CD4-positive, alpha-beta T cell (primary cell): ENCODE measurements around the gene SELENOM. TPM values are rescaled to one million over a fixed set of nuclear protein-coding genes. Genes with fewer than 3 reads are reported as not detected.

Experiments used
- ATAC-seq: fragments of 200-7000 bp; cut with Tn5 transposase; one replicate; pipeline ENCODE4 v1.10.0; 2022; ENCODE audit warnings: mild to moderate bottlenecking; ENCODE audit not compliant: poor library complexity
- CTCF ChIA-PET: fragments of 350-600 bp; sonication (Branson Sonifier 250); formaldehyde crosslinking; loops from one replicate; lab custom pipeline; 2021; ENCODE audit warnings: antibody characterized with exemption, inconsistent platforms; lab: Charles Lee
- POLR2A ChIA-PET: fragments of 350-600 bp; sonication (Branson Sonifier 250); formaldehyde crosslinking; loops from one replicate; lab custom pipeline; 2021; ENCODE audit warnings: antibody characterized with exemption, inconsistent platforms; lab: Charles Lee
- DNase-seq, 14 experiments: peaks; one replicate each; pipeline ENCODE4 v3.0.0-alpha.2; 2013 to 2020; ENCODE audit warnings: mixed read lengths in 2 of 14
- H3K27ac ChIP-seq, 2 donors: one replicate each; pipeline versions ENCODE4 v1.5.1 to v1.7.0; 2013; ENCODE audit warnings: low read length in 2 of 2, low read depth in 1 of 2, mild to moderate bottlenecking in 1 of 2
- H3K27me3 ChIP-seq, 2 experiments: 1 replicate in 1 of 2; 2 replicates in 1 of 2; pipeline versions ENCODE4 v1.6.1 to v1.7.0; 2013; ENCODE audit warnings: low read length in 2 of 2, control low read depth in 1 of 2, mild to moderate bottlenecking in 1 of 2, moderate library complexity in 1 of 2; ENCODE audit not compliant: insufficient read depth in 2 of 2, control insufficient read depth in 1 of 2
- H3K36me3 ChIP-seq: one replicate; pipeline ENCODE4 v1.6.1; 2013; ENCODE audit warnings: low read length, control low read depth; ENCODE audit not compliant: insufficient read depth
- H3K4me1 ChIP-seq: one replicate; pipeline ENCODE4 v1.6.1; 2013; ENCODE audit warnings: low read length, control low read depth; ENCODE audit not compliant: insufficient read depth
- H3K4me3 ChIP-seq: one replicate; pipeline ENCODE4 v1.5.1; 2013; ENCODE audit warnings: mild to moderate bottlenecking, low read length, moderate library complexity
- H3K9me3 ChIP-seq, 2 experiments: 1 replicate in 1 of 2; 2 replicates in 1 of 2; pipeline versions ENCODE4 v1.6.1 to v1.7.0; 2013; ENCODE audit warnings: low read length in 2 of 2, mild to moderate bottlenecking in 2 of 2, control low read depth in 1 of 2, moderate library complexity in 1 of 2; ENCODE audit not compliant: control insufficient read depth in 1 of 2, insufficient read depth in 1 of 2
- H3K27ac Mint-ChIP-seq: one replicate; pipeline ENCODE4 v1.8.0; 2020; ENCODE audit warnings: mixed read lengths
- H3K27me3 Mint-ChIP-seq: one replicate; pipeline ENCODE4 v1.8.0; 2021; ENCODE audit warnings: mixed read lengths
- H3K36me3 Mint-ChIP-seq: one replicate; pipeline ENCODE4 v1.8.0; 2021; ENCODE audit warnings: low read depth, mixed read lengths
- H3K4me1 Mint-ChIP-seq: one replicate; pipeline ENCODE4 v1.8.0; 2021; ENCODE audit warnings: low read depth, mixed read lengths
- H3K4me3 Mint-ChIP-seq: one replicate; pipeline ENCODE4 v1.8.0; 2020; ENCODE audit warnings: mild to moderate bottlenecking, mixed read lengths
- H3K9me3 Mint-ChIP-seq: one replicate; pipeline ENCODE4 v1.8.0; 2020; ENCODE audit warnings: mixed read lengths
- CTCF ChIP-seq: fragments of 200-600 bp; IDR thresholded peaks from one replicate; pipeline ENCODE4 v1.8.0; 2022; ENCODE audit warnings: antibody characterized with exemption, mild to moderate bottlenecking
- intact Hi-C, 2 experiments: fragments of 100-400 bp; cut with DNase I in 1 of 2; cut with micrococcal nuclease in 1 of 2; formaldehyde crosslinking; loops; one replicate each; pipeline versions ENCODE4 v1.15.1 to v1.9.0; 2023 to 2025; cut with DNase I, micrococcal nuclease
- total RNA-seq, 174 experiments: library from RNA in 2 of 174; stranded (reverse) in 2 of 174; gene quantifications; one replicate each; pipeline ENCODE4 v1.2.3 and lab custom pipeline; 2021 to 2026

The SELENOM gene
- total RNA-seq, 2 experiments from 2014 or later, result 78.0 to 82.4 TPM

GRCh38 chr22:31122196-31122531 is 14.8 kb upstream of the SELENOM start:
- H3K4me3 Mint-ChIP-seq, result no peak overlapping the region
- ATAC-seq, result no peak
- POLR2A ChIA-PET, result no interaction called here

DNA sequence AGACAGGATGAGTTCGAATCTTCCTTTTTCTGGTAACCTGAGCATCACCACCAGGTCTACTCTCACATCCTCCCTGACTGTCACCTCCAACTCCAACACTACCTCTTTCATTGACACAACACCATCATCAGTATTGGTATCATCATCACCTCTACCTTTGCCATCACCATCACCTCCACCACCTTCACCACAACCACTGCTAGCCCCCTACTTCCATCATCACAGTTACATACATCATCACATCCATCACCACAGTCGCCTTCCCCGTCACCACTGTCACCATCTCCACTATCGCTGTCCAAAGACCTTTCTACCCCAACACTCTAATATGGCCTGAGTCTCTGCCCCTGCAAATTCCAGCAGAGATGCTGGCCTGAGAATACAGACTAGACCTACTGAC is 14.0 kb upstream of the SELENOM start:
- Mint-ChIP-seq H3K27me3 (peaks cover 3% of the 10 kb centered on the region), H3K9me3 (no peaks in the 10 kb centered on the region), H3K4me1 (no peaks in the 10 kb centered on the region), H3K27ac (no peak overlapping the region), H3K36me3 (no peaks in the 10 kb centered on the region), H3K4me3 (no peak overlapping the region)
- Histone ChIP-seq H3K9me3 (no peaks in the 10 kb centered on the region), H3K4me1 (no peaks in the 10 kb centered on the region), H3K36me3 (no peaks in the 10 kb centered on the region), H3K27ac (no peak overlapping the region), H3K27me3 (no peaks in the 10 kb centered on the region), H3K4me3 (no peak overlapping the region)
- no peak for TF ChIP-seq CTCF
- intact Hi-C loops, result no loop called here
- CTCF ChIA-PET, result no interaction called here
- POLR2A ChIA-PET, result no interaction called here
- ATAC-seq (no peak), DNase-seq (no peak)

More at GRCh38 chr22:31122196-31122531, 14.8 kb upstream of the SELENOM start:
- TF ChIP-seq CTCF, result no peak
- H3K27me3 ChIP-seq, result peaks cover 1 to 2% of the 10 kb centered on the region in 2 experiments
- H3K27ac ChIP-seq, result no peak overlapping the region
- no peak for DNase-seq
- H3K4me3 ChIP-seq, result no peak overlapping the region
- H3K36me3 ChIP-seq, result no peaks in the 10 kb centered on the region
- Mint-ChIP-seq H3K4me1 (no peaks in the 10 kb centered on the region), H3K9me3 (no peaks in the 10 kb centered on the region), H3K27ac (no peak overlapping the region), H3K27me3 (peaks cover 3% of the 10 kb centered on the region), H3K36me3 (no peaks in the 10 kb centered on the region)
- intact Hi-C loops, result no loop called here
- H3K4me1 ChIP-seq, result no peaks in the 10 kb centered on the region
- no peaks in the 10 kb centered on the region for H3K9me3 ChIP-seq
- CTCF ChIA-PET, result no interaction called here

GRCh38 chr22:31120642-31121041 is 13.3 kb upstream of the SELENOM start:
- CTCF ChIA-PET, result no interaction called here
- no peak overlapping the region for H3K4me3 Mint-ChIP-seq
- H3K4me1 Mint-ChIP-seq, result no peaks in the 10 kb centered on the region

More at GRCh38 chr22:31120642-31121041, 13.3 kb upstream of the SELENOM start:
- Histone ChIP-seq H3K36me3 (no peaks in the 10 kb centered on the region), H3K4me3 (no peak overlapping the region), H3K27ac (no peak overlapping the region), H3K9me3 (no peaks in the 10 kb centered on the region), H3K4me1 (no peaks in the 10 kb centered on the region), H3K27me3 (no peaks in the 10 kb centered on the region)
- ATAC-seq, result no peak
- no peak overlapping the region for H3K27ac Mint-ChIP-seq
- POLR2A ChIA-PET, result no interaction called here
- intact Hi-C loops, result no loop called here
- no peak for TF ChIP-seq CTCF
- no peaks in the 10 kb centered on the region for H3K9me3 Mint-ChIP-seq
- peaks cover 3% of the 10 kb centered on the region for H3K27me3 Mint-ChIP-seq
- H3K36me3 Mint-ChIP-seq, result no peaks in the 10 kb centered on the region
- DNase-seq, result no peak
